Subcutaneous preadipocyte (primary cell): Measurements from ENCODE around the gene LARP1B. TPM values are rescaled to one million over a fixed set of nuclear protein-coding genes. Genes with fewer than 3 reads are reported as not detected.

ENCODE experiments used
- total RNA-seq: library from RNA; depleted of rRNA; stranded (reverse); fragments of >200 nt; gene quantifications from 2 replicates; pipeline ENCODE4 v1.2.3, GENCODE V29; 2012

Gene LARP1B
- total RNA-seq: 17.3 and 27.8 TPM in 2 replicates

DNA sequence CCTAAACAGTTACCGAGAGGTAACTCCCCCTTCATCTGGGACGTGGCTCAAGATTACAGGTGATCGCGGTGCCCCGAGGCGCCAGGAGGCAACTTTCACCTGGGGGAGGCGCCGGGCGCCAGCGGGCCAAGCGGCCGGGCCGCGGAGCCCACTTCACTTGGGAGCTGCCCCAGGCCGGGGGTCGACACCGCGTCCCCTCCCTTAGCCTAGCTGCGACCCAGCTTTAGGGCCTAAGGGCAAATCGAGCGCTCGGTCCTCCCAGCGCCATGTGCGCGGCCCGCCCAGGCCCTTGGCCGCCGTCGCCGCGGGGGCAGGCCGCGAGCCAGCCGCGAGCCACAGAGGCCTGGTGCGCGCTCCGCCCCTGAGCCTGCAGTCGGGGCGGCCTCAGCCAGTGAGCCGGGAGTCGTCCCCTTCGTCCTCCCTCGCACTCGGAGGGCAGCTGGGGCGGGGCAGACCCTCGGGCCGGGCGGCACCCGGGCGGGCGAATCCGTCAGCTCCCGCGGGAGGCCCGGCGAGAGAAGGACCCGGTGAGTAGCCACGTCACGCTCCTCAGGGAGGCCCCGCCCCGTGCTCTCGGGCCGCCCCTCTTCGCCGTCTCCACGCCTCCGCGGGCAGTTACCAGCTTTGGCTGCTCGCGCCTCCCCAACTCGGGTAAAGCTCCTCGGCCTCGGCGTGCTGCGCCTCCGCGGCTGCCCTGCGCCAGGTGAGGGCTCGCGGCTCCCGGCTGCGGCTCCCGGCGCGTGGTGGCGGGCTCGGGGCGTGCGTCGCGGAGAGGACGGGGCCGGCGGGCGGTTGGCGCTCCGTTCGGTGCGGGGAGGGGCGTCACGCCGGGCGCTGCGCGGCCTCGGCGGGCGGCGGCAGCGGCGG lies at the start of gene LARP1B:
LARP1B (plus strand) TSS at position 614 of the 867 bp plus-strand sequence. CDS start 13,640 bp downstream, outside the sequence.

Other genes starting within 250 kb of the LARP1B start
- gene PLK4, start 180.4 kb upstream of the LARP1B start, total RNA-seq: 9.6 and 16.2 TPM in 2 replicates
- gene MFSD8, start 96.1 kb upstream of the LARP1B start, total RNA-seq: 12.9 and 21.7 TPM in 2 replicates
- gene ABHD18, start 95.9 kb upstream of the LARP1B start, total RNA-seq: 5.9 and 7.6 TPM in 2 replicates
- gene PGRMC2, start 226.5 kb downstream of the LARP1B start, total RNA-seq: 10.4 and 15.1 TPM in 2 replicates